Activated naive CD8-positive, alpha-beta T cell treated with anti-CD3 and anti-CD28 coated beads for 36 hours (primary cell): Measurements from ENCODE around the gene SNTG2. TPM values are rescaled to one million over a fixed set of nuclear protein-coding genes. Genes with fewer than 3 reads are reported as not detected.

ENCODE experiments used
- DNase-seq: peaks from one replicate; pipeline ENCODE4 v3.0.0; 2021
- H3K27ac Mint-ChIP-seq: one replicate; pipeline ENCODE4 v1.8.0; 2022; ENCODE audit warnings: mild to moderate bottlenecking, moderate library complexity, mixed read lengths
- H3K27me3 Mint-ChIP-seq: one replicate; pipeline ENCODE4 v1.8.0; 2022; ENCODE audit warnings: mild to moderate bottlenecking, mixed read lengths
- H3K36me3 Mint-ChIP-seq: one replicate; pipeline ENCODE4 v1.8.0; 2021; ENCODE audit warnings: mild to moderate bottlenecking, mixed read lengths
- H3K4me1 Mint-ChIP-seq: one replicate; pipeline ENCODE4 v1.8.0; 2021; ENCODE audit warnings: mixed read lengths
- H3K4me3 Mint-ChIP-seq: one replicate; pipeline ENCODE4 v1.8.0; 2022; ENCODE audit warnings: mild to moderate bottlenecking, moderate library complexity, mixed read lengths
- H3K9me3 Mint-ChIP-seq: one replicate; pipeline ENCODE4 v1.8.0; 2022; ENCODE audit warnings: mixed read lengths
- total RNA-seq, 2 experiments: library from RNA; stranded (reverse); gene quantifications; one replicate each; pipeline ENCODE4 v1.2.3, GENCODE V29; 2021

SNTG2 gene
- total RNA-seq, 2 experiments from 2014 or later: 3.6 to 3.8 TPM

DNA sequence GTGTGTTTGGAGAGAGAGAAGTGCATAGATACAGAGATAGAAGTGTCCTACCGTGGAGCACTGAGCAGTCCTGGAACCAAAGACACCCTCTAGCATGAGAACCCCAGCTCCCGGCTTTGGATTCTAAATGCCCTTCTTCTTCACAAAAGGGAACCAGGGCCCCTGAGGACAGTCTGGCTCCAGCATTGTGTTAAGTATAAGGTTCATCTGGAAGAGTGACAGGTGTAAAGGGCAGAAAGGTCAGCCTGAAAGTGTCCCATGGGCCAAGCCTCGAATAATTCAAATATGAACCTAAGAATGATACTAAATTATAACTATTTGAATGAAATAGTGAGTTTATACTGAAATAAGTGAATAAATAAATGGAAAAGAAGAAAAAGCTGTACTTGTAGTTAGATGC, 109.7 kb downstream of the SNTG2 start:
- Mint-ChIP-seq H3K4me3 (no peak overlapping the region), H3K27me3 (no peaks in the 10 kb centered on the region), H3K27ac (no peak overlapping the region), H3K4me1 (peaks cover under 1% of the 10 kb centered on the region), H3K9me3 (no peaks in the 10 kb centered on the region), H3K36me3 (no peaks in the 10 kb centered on the region)
- no peak for DNase-seq

DNA sequence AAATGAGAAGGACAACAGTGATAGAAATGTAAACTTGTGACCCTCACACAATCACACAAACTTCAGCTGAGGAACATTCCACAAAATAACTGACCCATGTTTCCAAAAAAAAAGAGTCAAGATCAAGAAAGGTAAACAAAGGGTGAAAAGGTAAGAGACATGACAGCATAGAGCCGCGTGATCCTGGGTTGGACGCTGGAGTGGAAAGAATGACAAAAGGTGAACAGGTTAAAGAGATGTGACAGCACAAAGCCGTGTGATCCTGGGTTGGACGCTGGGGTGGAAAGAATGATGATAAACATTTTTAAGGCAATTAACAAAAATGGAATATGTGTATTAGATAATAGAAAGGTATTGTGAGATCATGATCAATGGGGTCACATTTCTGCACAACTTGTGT, 110.3 kb downstream of the SNTG2 start:
- H3K9me3 Mint-ChIP-seq: no peaks in the 10 kb centered on the region
- no peaks in the 10 kb centered on the region for H3K27me3 Mint-ChIP-seq
- no peak overlapping the region for H3K27ac Mint-ChIP-seq
- H3K4me1 Mint-ChIP-seq: no peaks in the 10 kb centered on the region
- no peaks in the 10 kb centered on the region for H3K36me3 Mint-ChIP-seq
- no peak overlapping the region for H3K4me3 Mint-ChIP-seq
- no peak for DNase-seq

DNA sequence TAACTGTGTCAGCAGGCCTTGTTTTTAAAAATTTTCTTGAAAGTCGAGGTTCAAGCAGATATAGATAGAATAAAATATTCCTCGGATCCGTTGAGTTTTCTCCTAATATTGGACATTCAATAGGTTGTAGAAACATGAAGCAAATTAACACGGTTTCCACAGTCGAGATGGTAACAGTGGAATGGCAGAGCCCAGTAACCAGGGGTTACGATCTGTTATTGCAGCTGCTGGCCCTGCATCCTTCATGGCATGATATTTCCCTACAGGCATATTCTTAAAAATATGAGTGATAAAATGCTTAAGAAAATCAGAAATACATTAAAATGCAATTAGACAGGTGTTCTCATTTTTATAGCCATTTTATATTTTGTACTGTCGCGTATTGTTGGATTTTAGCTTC, 117.6 kb downstream of the SNTG2 start:
- Mint-ChIP-seq H3K9me3 (no peaks in the 10 kb centered on the region), H3K4me1 (no peaks in the 10 kb centered on the region), H3K4me3 (no peak overlapping the region), H3K27ac (no peak overlapping the region), H3K27me3 (no peaks in the 10 kb centered on the region), H3K36me3 (peaks cover 3% of the 10 kb centered on the region)
- DNase-seq: no peak

DNA sequence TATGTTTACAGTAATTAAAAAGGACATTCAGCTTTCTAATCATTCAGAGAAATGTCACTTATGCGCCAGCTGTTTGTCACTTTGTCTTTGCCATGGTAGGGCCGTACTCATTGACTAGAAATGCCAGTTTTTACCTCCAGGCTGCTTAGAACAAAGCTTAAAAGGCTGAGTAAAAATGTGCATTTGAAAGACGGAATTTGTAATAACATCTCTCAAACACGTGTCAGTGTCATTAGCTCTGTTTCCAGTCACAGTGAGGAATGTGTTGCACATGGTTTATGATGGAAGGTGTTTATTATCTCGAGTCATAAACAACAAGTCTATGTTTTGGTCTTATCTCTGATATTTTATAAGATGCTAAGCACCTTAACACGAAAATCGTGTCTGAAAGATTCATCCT, 118.2 kb downstream of the SNTG2 start:
- no peak for DNase-seq
- H3K4me3 Mint-ChIP-seq: no peak overlapping the region
- no peaks in the 10 kb centered on the region for H3K4me1 Mint-ChIP-seq
- H3K27me3 Mint-ChIP-seq: no peaks in the 10 kb centered on the region
- H3K9me3 Mint-ChIP-seq: no peaks in the 10 kb centered on the region
- peaks cover 3% of the 10 kb centered on the region for H3K36me3 Mint-ChIP-seq
- H3K27ac Mint-ChIP-seq: no peak overlapping the region

DNA sequence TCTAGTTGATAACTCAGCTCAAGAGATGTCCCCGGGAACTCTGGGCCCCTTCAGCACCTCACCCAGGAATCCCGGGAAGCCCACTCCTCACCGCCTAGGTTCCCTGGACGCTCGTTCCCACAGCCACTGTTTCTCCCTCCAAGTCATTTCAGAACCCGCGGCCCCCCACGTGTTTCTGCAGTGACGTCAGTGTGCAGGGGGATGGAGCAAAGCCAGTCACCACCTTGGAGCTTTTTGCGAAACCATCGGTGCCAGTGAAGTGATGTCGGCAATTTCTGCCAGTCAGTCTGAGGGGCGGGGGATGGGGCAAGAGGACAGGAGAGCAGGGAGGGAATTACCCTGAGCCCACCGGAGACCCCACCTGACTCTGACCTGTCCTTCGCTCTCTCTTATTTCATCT, 119.2 kb downstream of the SNTG2 start:
- no peak overlapping the region for H3K4me3 Mint-ChIP-seq
- no peak overlapping the region for H3K27ac Mint-ChIP-seq
- peaks cover 3% of the 10 kb centered on the region for H3K36me3 Mint-ChIP-seq
- H3K4me1 Mint-ChIP-seq: no peaks in the 10 kb centered on the region
- no peak for DNase-seq
- H3K9me3 Mint-ChIP-seq: no peaks in the 10 kb centered on the region
- H3K27me3 Mint-ChIP-seq: no peaks in the 10 kb centered on the region

DNA sequence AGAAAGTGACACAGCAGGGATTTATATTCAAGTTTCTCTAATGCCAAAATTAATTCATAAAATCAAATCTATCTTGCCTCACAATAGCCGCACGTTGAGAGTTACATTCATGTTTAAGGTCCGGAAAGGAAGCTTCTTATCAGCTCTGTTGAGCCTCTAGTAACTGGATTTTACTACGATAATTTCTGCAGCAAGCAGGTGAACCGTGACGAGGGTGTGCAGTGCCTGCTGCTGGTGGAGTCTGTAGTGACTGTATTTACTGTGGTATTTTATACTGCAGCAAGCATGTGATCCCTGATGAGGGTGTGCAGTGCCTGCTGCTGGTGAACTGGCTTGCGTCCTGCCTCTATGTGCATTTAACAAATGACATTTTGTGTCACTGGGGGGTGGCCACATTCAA, 120.0 kb downstream of the SNTG2 start:
- H3K4me3 Mint-ChIP-seq: no peak overlapping the region
- peaks cover 6% of the 10 kb centered on the region for H3K4me1 Mint-ChIP-seq
- no peak for DNase-seq
- H3K27ac Mint-ChIP-seq: no peak overlapping the region
- no peaks in the 10 kb centered on the region for H3K9me3 Mint-ChIP-seq
- no peaks in the 10 kb centered on the region for H3K27me3 Mint-ChIP-seq
- peaks cover 3% of the 10 kb centered on the region for H3K36me3 Mint-ChIP-seq

DNA sequence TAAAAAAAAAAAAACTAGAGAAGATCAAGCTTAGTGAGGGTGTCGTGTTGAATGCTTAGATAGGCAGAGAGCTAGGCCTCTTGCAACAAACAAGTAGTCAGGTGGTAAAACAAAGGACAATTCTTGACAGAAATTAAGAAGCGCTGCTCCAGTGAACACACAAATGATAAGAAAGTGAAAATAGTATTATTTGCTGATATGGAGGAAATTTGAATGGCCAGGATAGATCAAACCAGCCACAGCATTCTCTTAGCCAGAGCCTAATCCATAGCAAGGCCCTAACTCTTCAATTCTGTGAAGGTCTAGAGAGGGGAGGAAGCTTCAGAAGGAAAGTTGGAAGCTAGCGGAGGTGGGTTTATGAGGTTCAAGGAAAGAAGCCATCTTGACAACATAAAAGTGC, 121.0 kb downstream of the SNTG2 start:
- no peak for DNase-seq
- H3K4me1 Mint-ChIP-seq: peaks cover 7% of the 10 kb centered on the region
- H3K9me3 Mint-ChIP-seq: no peaks in the 10 kb centered on the region
- no peak overlapping the region for H3K4me3 Mint-ChIP-seq
- H3K36me3 Mint-ChIP-seq: peaks cover 3% of the 10 kb centered on the region
- no peak overlapping the region for H3K27ac Mint-ChIP-seq
- H3K27me3 Mint-ChIP-seq: no peaks in the 10 kb centered on the region

DNA sequence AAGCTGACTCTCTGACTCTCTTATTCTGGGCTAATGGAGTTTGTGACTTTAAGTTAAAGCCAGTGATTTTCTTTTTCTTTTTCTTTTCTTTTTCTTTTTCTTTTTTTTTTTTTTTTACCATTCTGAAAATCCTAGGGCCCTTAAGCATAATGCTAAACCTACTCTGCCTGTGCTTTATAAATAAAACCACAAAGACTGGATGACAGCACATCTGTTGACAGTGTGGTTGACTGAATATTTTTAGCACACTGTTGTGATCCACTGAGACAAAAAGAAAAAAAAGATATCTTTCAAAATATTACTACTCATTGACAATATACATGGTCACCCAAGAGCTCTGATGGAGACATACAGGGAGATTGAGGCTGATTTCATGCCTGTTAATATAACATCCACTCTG, 121.6 kb downstream of the SNTG2 start:
- H3K27me3 Mint-ChIP-seq: no peaks in the 10 kb centered on the region
- H3K9me3 Mint-ChIP-seq: no peaks in the 10 kb centered on the region
- H3K4me3 Mint-ChIP-seq: no peak overlapping the region
- peaks cover 3% of the 10 kb centered on the region for H3K36me3 Mint-ChIP-seq
- DNase-seq: no peak
- no peak overlapping the region for H3K27ac Mint-ChIP-seq
- H3K4me1 Mint-ChIP-seq: peaks cover 7% of the 10 kb centered on the region

DNA sequence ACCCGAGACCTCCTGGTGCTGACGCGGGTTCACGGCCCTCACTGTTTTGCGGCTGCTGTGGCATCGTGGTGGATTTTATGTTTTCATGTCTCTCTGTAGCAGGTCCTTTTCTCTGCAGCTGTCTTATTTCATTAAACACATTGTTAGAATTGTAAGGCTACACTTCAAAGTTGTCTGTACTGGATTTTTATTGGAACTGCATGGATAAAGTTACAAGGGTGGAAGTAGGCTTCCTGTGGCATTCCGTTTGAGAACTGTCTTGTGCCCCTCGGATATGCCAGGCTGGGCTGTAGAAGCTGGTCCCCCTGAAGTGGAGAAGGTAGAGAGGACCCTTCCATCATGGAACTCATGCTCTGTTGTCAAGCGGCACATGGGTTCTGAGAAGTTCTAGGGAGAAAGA, 127.3 kb downstream of the SNTG2 start:
- DNase-seq: no peak
- Mint-ChIP-seq H3K4me1 (peaks cover 7% of the 10 kb centered on the region), H3K4me3 (no peak overlapping the region), H3K36me3 (no peaks in the 10 kb centered on the region), H3K27ac (no peak overlapping the region), H3K27me3 (no peaks in the 10 kb centered on the region), H3K9me3 (no peaks in the 10 kb centered on the region)

DNA sequence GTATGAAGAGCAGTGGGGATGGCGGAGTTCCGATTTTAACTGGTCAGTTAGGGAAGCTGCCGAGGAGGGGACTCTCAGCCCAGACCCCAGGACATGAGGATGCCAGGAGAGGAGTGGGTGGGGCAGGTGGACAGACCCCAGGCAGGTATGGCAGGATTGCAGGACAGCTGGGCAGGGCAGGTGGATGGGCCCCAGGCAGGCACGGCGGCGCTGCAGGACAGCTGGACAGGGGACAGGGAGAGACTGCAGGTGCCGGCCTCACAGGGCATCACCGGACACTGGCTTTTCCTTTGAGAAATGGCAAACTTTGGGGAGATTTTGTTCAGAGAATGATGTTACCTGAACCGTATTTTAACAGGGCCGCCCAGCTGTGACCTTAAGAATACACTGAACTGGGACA, 127.7 kb downstream of the SNTG2 start:
- H3K27me3 Mint-ChIP-seq: no peaks in the 10 kb centered on the region
- H3K4me1 Mint-ChIP-seq: peaks cover 7% of the 10 kb centered on the region
- H3K4me3 Mint-ChIP-seq: no peak overlapping the region
- H3K9me3 Mint-ChIP-seq: no peaks in the 10 kb centered on the region
- no peak for DNase-seq
- H3K36me3 Mint-ChIP-seq: no peaks in the 10 kb centered on the region
- H3K27ac Mint-ChIP-seq: no peak overlapping the region

DNA sequence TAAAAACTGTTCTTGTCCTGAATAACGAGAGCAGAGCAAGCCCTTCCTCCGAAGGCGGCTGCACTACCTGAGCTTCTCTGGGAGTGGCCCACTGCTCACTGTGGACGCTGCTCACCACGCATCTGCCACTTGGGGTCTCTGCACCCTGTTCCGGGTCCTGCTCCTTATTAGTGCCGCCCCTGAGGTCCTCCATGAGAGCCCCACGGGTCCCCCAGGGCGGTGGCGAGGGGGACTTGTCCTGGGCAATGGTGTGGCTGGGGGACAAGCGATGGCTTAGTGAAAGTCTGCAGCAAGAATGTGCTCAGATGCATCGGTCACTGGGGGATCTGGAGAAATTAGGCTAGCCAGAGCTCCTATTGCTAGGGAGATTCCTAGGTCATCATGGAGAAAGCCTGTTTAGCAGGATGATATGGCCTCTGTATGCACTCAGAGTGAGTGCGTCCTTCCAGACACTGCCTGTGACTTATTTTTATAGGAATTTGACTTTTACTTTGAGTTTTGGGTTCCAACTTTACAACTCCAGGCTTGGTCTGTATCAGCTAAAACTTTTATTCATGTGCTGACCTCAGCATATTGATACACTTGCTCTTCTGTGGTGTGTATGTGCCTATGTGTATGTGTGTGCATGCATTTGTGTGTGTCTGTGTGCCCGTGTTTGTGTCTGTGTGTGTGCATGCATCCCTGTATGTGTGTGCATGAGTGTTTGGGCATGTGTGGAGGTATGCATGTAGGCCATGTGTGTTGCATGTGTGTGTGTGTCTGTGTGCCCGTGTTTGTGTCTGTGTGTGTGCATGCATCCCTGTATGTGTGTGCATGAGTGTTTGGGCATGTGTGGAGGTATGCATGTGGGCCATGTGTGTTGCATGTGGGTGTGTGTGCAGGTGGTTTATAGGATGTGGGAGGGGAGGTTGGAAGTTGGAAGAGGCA, 129.5 kb downstream of the SNTG2 start:
- no peaks in the 10 kb centered on the region for H3K27me3 Mint-ChIP-seq
- H3K27ac Mint-ChIP-seq: no peak overlapping the region
- H3K9me3 Mint-ChIP-seq: no peaks in the 10 kb centered on the region
- H3K4me3 Mint-ChIP-seq: no peak overlapping the region
- no peak for DNase-seq
- H3K4me1 Mint-ChIP-seq: peaks cover 5% of the 10 kb centered on the region
- H3K36me3 Mint-ChIP-seq: peaks cover 1% of the 10 kb centered on the region

DNA sequence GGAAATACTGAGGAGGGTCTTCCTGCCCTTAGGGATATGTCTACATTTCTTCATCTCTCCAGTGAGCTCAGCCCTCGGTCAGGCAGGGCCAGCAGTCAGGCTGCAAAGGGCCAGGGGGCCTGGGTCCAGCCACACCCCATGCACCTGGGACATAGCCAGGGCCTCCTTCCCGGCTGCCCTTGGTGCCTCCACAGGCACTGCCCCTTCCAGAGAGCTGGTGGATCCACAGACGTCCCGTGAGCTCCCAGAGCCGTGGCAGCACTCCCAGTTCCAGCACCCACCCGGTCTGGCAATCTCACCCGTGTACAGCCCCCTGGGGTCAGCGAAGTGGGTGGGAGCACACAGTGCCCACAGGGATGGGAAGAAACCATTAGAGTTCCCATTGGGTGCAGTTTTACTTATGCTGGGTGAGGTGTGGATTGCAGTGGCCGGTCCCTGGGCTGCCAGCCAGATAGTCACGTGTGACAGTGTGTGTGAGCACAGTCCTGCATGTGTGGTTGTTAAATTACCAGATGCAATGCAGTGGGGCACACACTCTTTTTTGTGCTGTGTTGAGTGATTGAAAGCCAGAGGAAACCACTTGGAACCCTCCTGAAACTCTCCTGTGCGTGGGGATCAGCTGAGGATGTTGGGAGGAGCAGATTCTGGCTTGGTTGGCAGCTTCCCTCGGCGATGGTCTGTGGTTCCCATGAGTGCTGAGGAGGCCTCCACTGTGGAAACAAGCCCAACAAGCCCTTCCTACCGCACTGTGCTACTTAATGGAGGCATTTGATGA, 131.0 kb downstream of the SNTG2 start:
- DNase-seq: no peak
- Mint-ChIP-seq H3K27ac (no peak overlapping the region), H3K9me3 (no peaks in the 10 kb centered on the region), H3K36me3 (peaks cover 1% of the 10 kb centered on the region), H3K4me3 (no peak overlapping the region), H3K27me3 (no peaks in the 10 kb centered on the region), H3K4me1 (no peaks in the 10 kb centered on the region)

DNA sequence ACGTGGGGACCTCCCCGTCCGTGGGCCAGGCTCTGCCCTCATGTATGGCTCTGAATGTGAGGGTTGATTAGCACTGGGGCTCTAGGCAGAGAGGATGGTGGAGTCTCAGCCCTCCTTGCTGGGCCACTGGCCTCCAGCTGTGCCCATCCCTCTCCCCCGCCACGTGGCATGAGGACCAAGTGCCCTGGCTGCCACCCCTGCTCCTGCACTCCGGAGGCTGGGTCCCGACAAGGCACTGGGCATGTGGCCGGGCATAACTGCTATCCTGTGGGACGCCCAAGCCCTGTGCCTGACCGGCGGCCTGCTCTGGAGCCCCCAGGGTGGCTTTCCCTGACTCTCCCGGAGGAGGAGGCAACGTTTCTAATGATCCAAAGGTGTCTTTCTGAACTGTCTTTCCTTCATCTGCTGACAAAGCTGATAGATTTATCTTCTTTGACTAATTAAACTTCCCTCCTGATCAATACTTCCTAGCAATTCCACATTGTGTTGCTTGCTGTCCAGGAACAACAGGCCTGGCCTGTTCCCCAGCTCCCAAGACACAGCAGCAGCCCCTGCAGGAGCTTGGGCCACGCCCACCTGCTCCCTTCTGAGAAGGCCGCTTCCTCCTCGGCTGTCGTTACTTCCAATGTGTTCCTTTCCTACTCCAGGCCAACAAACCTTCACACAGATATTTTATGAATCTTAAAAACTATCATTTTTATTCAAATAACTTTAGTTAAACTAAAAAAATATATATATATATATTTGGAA, 132.0 kb downstream of the SNTG2 start:
- DNase-seq: no peak
- Mint-ChIP-seq H3K9me3 (no peaks in the 10 kb centered on the region), H3K36me3 (peaks cover 1% of the 10 kb centered on the region), H3K4me1 (no peaks in the 10 kb centered on the region), H3K4me3 (no peak overlapping the region), H3K27me3 (no peaks in the 10 kb centered on the region), H3K27ac (no peak overlapping the region)

DNA sequence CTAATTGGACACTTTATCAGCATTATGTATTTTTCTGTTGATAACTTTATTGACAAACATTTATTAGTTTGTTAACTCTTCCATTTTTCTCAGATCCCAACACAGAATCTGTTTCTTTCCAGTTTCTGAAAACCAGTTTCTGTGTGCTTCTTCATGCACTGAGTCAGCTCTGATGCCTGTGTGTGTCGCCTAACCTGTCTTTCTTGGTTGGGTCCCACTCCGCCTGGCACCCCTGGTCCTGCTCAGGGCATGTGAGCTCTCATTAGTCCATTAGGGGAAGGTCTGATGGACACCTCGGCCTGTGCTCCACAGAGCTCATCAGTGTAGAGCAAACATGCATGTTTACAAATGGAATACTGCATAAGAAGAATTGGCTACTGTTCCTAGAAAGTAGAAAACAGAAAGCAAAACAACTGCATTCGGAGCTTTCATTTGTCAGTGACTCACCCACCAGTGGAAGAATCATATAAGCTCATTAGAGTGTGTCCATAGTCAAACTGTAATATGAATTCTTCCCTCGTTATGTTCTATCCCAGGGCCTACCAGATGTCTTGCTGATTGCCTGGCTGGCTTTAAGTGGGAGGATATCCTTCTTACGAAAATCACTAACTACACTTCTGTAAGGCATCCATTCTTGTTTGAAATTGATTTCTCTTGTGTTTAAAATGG, 137.7 kb downstream of the SNTG2 start:
- H3K36me3 Mint-ChIP-seq: peaks cover 7% of the 10 kb centered on the region
- no peak overlapping the region for H3K27ac Mint-ChIP-seq
- no peak for DNase-seq
- H3K9me3 Mint-ChIP-seq: peaks cover 1% of the 10 kb centered on the region
- H3K4me1 Mint-ChIP-seq: peaks cover 2% of the 10 kb centered on the region
- H3K27me3 Mint-ChIP-seq: no peaks in the 10 kb centered on the region
- H3K4me3 Mint-ChIP-seq: no peak overlapping the region

DNA sequence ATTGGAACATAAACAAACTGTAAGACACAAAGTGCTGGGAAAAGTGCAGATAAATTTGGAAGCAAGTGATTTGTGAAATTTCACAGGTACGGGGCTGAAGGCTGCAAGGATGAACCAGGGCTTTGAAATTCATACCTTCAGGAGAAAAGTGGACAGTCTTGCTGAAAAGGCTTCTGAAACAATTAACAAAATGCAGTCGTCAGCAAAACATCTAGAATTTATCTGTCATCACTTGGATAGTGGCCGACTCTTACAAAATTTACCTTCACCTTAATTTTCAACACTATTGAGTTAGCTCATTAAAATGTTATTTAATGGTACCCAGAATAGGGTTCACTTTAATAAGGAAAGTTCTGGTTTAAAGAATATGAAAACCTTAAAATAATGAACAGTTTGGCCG, 138.3 kb downstream of the SNTG2 start:
- no peak overlapping the region for H3K27ac Mint-ChIP-seq
- DNase-seq: no peak
- H3K36me3 Mint-ChIP-seq: peaks cover 7% of the 10 kb centered on the region
- no peak overlapping the region for H3K4me3 Mint-ChIP-seq
- H3K27me3 Mint-ChIP-seq: no peaks in the 10 kb centered on the region
- H3K4me1 Mint-ChIP-seq: peaks cover 2% of the 10 kb centered on the region
- peaks cover 1% of the 10 kb centered on the region for H3K9me3 Mint-ChIP-seq
